ENCODE data around the gene SMIM11.
"Not testable (repeated sequence)": the region's sequence is repeated elsewhere in the genome, so short reads cannot be mapped to it uniquely, and the experiment has no call there.

SMIM11 gene

GRCh38 chr21:34428441-34428840, 53.1 kb downstream of the SMIM11 start:
- not testable (repeated sequence) for DNase-seq

DNA sequence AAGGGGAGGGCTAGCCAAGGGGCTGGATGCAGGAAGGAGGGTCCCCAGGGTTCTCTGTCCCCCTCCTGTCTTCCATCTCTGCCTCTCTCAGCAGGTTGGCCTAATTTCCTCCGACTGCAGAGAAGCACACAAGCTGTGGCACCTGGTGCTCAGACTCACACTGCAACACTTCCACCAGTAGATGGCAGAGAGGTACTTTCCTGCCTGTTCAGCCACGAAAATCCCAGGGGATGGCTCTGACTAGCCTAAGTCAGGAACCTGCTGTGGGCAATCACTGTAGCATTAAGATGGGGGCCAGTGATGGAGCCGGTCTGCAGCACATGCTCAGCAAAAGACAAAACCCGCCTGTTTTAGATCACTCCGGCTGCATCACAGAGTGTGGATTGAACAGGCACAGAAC, 54.4 kb downstream of the SMIM11 start:
- DNase-seq = not testable (repeated sequence)

Measured in NCI-H69 (cell line).